K562 (cell line): ENCODE results near the gene SPATA12.

ENCODE experiments used
- DMBX1 ChIP-seq: fragments of 250-450 bp; sonication (Bioruptor Pico); IDR thresholded peaks from 2 replicates; pipeline ENCODE4 v1.8.0; 2022; ENCODE audit warnings: inconsistent platforms, mild to moderate bottlenecking, moderate library complexity, borderline replicate concordance
- FOXJ2 ChIP-seq: fragments of 200-800 bp; sonication (Bioruptor generic); IDR thresholded peaks from 2 replicates; pipeline ENCODE4 v1.6.1; 2016; ENCODE audit warnings: missing genetic modification characterization, missing compliant biosample characterization
- MCM2 ChIP-seq: fragments of 450-650 bp; IDR thresholded peaks from 2 replicates; pipeline ENCODE4 v1.6.1; 2017; ENCODE audit warnings: low read depth, mild to moderate bottlenecking
- MTF1 ChIP-seq: fragments of 250-450 bp; sonication (Bioruptor Pico); IDR thresholded peaks from 2 replicates; pipeline ENCODE4 v1.9.0; 2021; ENCODE audit warnings: moderate library complexity, mild to moderate bottlenecking, inconsistent platforms, borderline replicate concordance

- TF ChIP-seq MCM2 (no peak), FOXJ2 (tag) (no peak), MTF1 (CRISPR knock-in tag) (no peak), DMBX1 (CRISPR knock-in tag) (no peak)
Observed at GRCh38 chr3:57064572-57064971, 4.1 kb downstream of the SPATA12 start.
